CD4-positive, CD25-positive, alpha-beta regulatory T cell (primary cell): ENCODE measurements around the gene PAXX. TPM values are rescaled to one million over a fixed set of nuclear protein-coding genes. Genes with fewer than 3 reads are reported as not detected.
A peak's percentile ranks its signal among the peaks of the same experiment; 100 is the strongest.

Source experiments
- ATAC-seq, 2 donors: fragments of 150-1000 bp; cut with Tn5 transposase; one replicate each; pipeline ENCODE4 v1.10.0; 2021; ENCODE audit warnings: low read depth in 2 of 2, moderate number of reproducible peaks in 2 of 2, moderate library complexity in 1 of 2
- DNase-seq, 3 donors: peaks; one replicate each; pipeline versions ENCODE4 v3.0.0 to v3.0.0-alpha.2; 2012 to 2022; ENCODE audit warnings: mixed read lengths in 1 of 3
- H3K27ac ChIP-seq: one replicate; pipeline ENCODE4 v1.7.0; 2013; ENCODE audit warnings: mild to moderate bottlenecking, low read length; ENCODE audit not compliant: insufficient read depth, poor library complexity, severe bottlenecking
- H3K27me3 ChIP-seq: one replicate; pipeline ENCODE4 v1.7.0; 2013; ENCODE audit warnings: low read length; ENCODE audit not compliant: control insufficient read depth, insufficient read depth
- H3K36me3 ChIP-seq: one replicate; pipeline ENCODE4 v1.7.0; 2013; ENCODE audit warnings: mild to moderate bottlenecking, low read length, moderate library complexity; ENCODE audit not compliant: control insufficient read depth, insufficient read depth
- H3K4me1 ChIP-seq: 2 replicates; pipeline ENCODE4 v1.7.0; 2013; ENCODE audit warnings: mild to moderate bottlenecking, low read length; ENCODE audit not compliant: insufficient read depth, control insufficient read depth, poor library complexity, severe bottlenecking
- H3K4me3 ChIP-seq: one replicate; pipeline ENCODE4 v1.7.0; 2013; ENCODE audit warnings: low read depth, mild to moderate bottlenecking, low read length, moderate library complexity
- H3K9me3 ChIP-seq, 2 experiments: 1 replicate in 1 of 2; 2 replicates in 1 of 2; pipeline ENCODE4 v1.7.0; 2013; ENCODE audit warnings: low read length in 2 of 2, mild to moderate bottlenecking in 1 of 2, moderate library complexity in 1 of 2; ENCODE audit not compliant: control insufficient read depth in 2 of 2
- H3K27ac Mint-ChIP-seq, 3 donors: one replicate each; pipeline ENCODE4 v1.8.0; 2020 to 2022; ENCODE audit warnings: mild to moderate bottlenecking in 3 of 3, mixed read lengths in 3 of 3, moderate library complexity in 2 of 3
- H3K27me3 Mint-ChIP-seq: one replicate; pipeline ENCODE4 v1.8.0; 2022; ENCODE audit warnings: mild to moderate bottlenecking, mixed read lengths
- H3K36me3 Mint-ChIP-seq: one replicate; pipeline ENCODE4 v1.8.0; 2020; ENCODE audit warnings: mixed read lengths
- H3K4me1 Mint-ChIP-seq, 4 donors: one replicate each; pipeline ENCODE4 v1.8.0; 2020 to 2022; ENCODE audit warnings: mixed read lengths in 4 of 4, mild to moderate bottlenecking in 1 of 4
- H3K4me3 Mint-ChIP-seq, 4 donors: one replicate each; pipeline ENCODE4 v1.8.0; 2020 to 2022; ENCODE audit warnings: mild to moderate bottlenecking in 4 of 4, mixed read lengths in 4 of 4, moderate library complexity in 3 of 4
- H3K9me3 Mint-ChIP-seq, 7 donors: one replicate each; pipeline ENCODE4 v1.8.0; 2020 to 2022; ENCODE audit warnings: mixed read lengths in 7 of 7, mild to moderate bottlenecking in 3 of 7, moderate library complexity in 2 of 7
- polyA plus RNA-seq, 4 donors: library from polyadenylated mRNA; unstranded; fragments of 300-500 nt; fragmentation: Illumina TruSeq; gene quantifications; one replicate each; pipeline ENCODE4 v1.2.3, GENCODE V29; 2021
- total RNA-seq: library from RNA; stranded (reverse); gene quantifications from one replicate; pipeline ENCODE4 v1.2.3, GENCODE V29; 2022

Gene PAXX
- total and polyA plus RNA-seq, 5 donors from 2014 or later, result 46.7 to 83.3 (median 66.4) TPM

DNA sequence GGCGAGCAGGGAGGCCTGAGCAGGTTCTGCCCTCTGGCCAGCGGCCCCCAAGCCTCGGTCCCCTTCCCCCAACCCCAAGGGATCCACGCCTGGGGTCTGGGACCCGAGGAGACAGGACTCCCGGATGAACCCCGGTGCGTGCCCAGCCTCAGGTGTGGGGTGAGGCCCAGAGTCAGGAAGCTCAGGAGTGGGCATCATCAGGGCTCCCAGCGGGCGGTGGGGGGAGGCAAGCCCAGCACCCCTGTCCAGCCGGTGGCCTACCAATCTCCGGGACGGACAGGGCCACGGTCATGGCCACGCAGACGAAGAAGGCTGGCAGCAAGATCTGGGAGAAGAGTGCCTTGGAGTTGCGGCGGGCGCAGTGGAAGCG lies 21.3 kb downstream of the PAXX start:
- ATAC-seq (no peak), DNase-seq (no peak)
- H3K27me3 Mint-ChIP-seq, result no peaks in the 10 kb centered on the region
- H3K4me3 Mint-ChIP-seq, result no peak overlapping the region
- peaks cover 0 to 2% (median 0%) of the 10 kb centered on the region in 7 donors for H3K9me3 Mint-ChIP-seq
- Histone ChIP-seq H3K27ac (no peak overlapping the region), H3K27me3 (no peaks in the 10 kb centered on the region), H3K4me1 (no peaks in the 10 kb centered on the region), H3K36me3 (peaks cover 11% of the 10 kb centered on the region), H3K9me3 (no peaks in the 10 kb centered on the region), H3K4me3 (no peak overlapping the region)
- peaks cover 4% of the 10 kb centered on the region for H3K36me3 Mint-ChIP-seq
- no peak overlapping the region for H3K27ac Mint-ChIP-seq
- H3K4me1 Mint-ChIP-seq, result peaks cover 0 to under 1% (median 0%) of the 10 kb centered on the region in 4 donors

GRCh38 chr9:137014166-137014565 lies 21.9 kb downstream of the PAXX start:
- Mint-ChIP-seq H3K27me3 (no peaks in the 10 kb centered on the region), H3K4me1 (peaks cover 0 to 2% (median 0%) of the 10 kb centered on the region in 4 donors), H3K27ac (no peak overlapping the region), H3K36me3 (peaks cover 4% of the 10 kb centered on the region), H3K9me3 (peaks cover 0 to 2% (median 0%) of the 10 kb centered on the region in 7 donors), H3K4me3 (no peak overlapping the region)
- peaks cover 11% of the 10 kb centered on the region for H3K36me3 ChIP-seq
- ATAC-seq, result no peak
- no peaks in the 10 kb centered on the region for H3K9me3 ChIP-seq
- no peak overlapping the region for H3K4me3 ChIP-seq
- no peaks in the 10 kb centered on the region for H3K4me1 ChIP-seq
- H3K27ac ChIP-seq, result no peak overlapping the region
- DNase-seq, result no peak
- no peaks in the 10 kb centered on the region for H3K27me3 ChIP-seq

GRCh38 chr9:137014776-137015539 lies 22.7 kb downstream of the PAXX start:
- H3K36me3 Mint-ChIP-seq, result peaks cover 4% of the 10 kb centered on the region
- no peaks in the 10 kb centered on the region for H3K27me3 ChIP-seq
- H3K27ac Mint-ChIP-seq, result no peak overlapping the region
- no peak overlapping the region for H3K4me3 ChIP-seq
- no peaks in the 10 kb centered on the region for H3K27me3 Mint-ChIP-seq
- DNase-seq, result no peak
- peaks cover 0 to 5% (median 0%) of the 10 kb centered on the region in 4 donors for H3K4me1 Mint-ChIP-seq
- H3K9me3 ChIP-seq, result no peaks in the 10 kb centered on the region
- H3K36me3 ChIP-seq, result peaks cover 11% of the 10 kb centered on the region
- no peaks in the 10 kb centered on the region for H3K4me1 ChIP-seq
- H3K4me3 Mint-ChIP-seq, result no peak overlapping the region
- no peak overlapping the region for H3K27ac ChIP-seq
- H3K9me3 Mint-ChIP-seq, result peaks cover 0 to 2% (median 0%) of the 10 kb centered on the region in 7 donors
- ATAC-seq, result no peak

- Mint-ChIP-seq H3K27me3 (no peaks in the 10 kb centered on the region), H3K4me3 (no peak overlapping the region), H3K27ac (no peak overlapping the region), H3K4me1 (peaks cover 0 to 5% (median 0%) of the 10 kb centered on the region in 4 donors), H3K36me3 (peaks cover 4% of the 10 kb centered on the region), H3K9me3 (peaks cover 0 to 2% (median 0%) of the 10 kb centered on the region in 7 donors)
- Histone ChIP-seq H3K27me3 (no peaks in the 10 kb centered on the region), H3K4me1 (no peaks in the 10 kb centered on the region), H3K4me3 (no peak overlapping the region), H3K27ac (no peak overlapping the region), H3K36me3 (peaks cover 11% of the 10 kb centered on the region), H3K9me3 (no peaks in the 10 kb centered on the region)
- DNase-seq (no peak), ATAC-seq (no peak)
Measured at GRCh38 chr9:137015540-137015930, 23.3 kb downstream of the PAXX start.

- Histone ChIP-seq H3K27me3 (no peaks in the 10 kb centered on the region), H3K9me3 (no peaks in the 10 kb centered on the region), H3K36me3 (peaks cover 11% of the 10 kb centered on the region), H3K4me3 (no peak overlapping the region), H3K27ac (no peak overlapping the region), H3K4me1 (no peaks in the 10 kb centered on the region)
- Mint-ChIP-seq H3K9me3 (peaks cover 0 to 2% (median 0%) of the 10 kb centered on the region in 7 donors), H3K27me3 (no peaks in the 10 kb centered on the region), H3K4me3 (no peak overlapping the region), H3K27ac (no peak overlapping the region), H3K4me1 (peaks cover 0 to 5% (median 0%) of the 10 kb centered on the region in 4 donors), H3K36me3 (peaks cover 4% of the 10 kb centered on the region)
- no peak for ATAC-seq
- DNase-seq, result no peak
Measured at GRCh38 chr9:137015976-137016375, 23.8 kb downstream of the PAXX start.

DNA sequence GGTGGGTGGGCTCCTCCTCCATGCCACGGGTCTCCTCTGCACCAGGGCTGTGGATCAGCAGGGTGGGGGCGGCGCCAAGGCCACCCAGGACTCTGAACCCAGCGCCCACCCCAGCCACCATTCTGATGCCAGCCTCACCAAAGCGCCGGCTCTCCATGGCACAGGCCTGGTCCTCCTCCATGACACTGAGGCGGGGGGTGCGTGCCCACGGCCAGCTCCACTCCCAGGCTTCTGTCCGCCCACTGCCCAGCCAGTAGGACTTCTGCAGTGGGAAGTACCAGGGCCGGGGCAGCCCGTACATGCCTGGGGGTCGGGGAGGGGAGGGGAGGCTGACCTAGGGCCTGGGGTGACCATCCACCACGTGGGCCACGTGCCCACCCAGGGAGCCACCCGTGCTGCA lies 24.2 kb downstream of the PAXX start:
- Mint-ChIP-seq H3K36me3 (peaks cover 4% of the 10 kb centered on the region), H3K9me3 (peaks cover 0 to 2% (median 0%) of the 10 kb centered on the region in 7 donors), H3K27ac (no peak overlapping the region), H3K27me3 (no peaks in the 10 kb centered on the region), H3K4me3 (no peak overlapping the region), H3K4me1 (peaks cover 0 to 5% (median 0%) of the 10 kb centered on the region in 4 donors)
- H3K4me3 ChIP-seq, result no peak overlapping the region
- H3K4me1 ChIP-seq, result no peaks in the 10 kb centered on the region
- H3K36me3 ChIP-seq, result peaks cover 11% of the 10 kb centered on the region
- H3K27ac ChIP-seq, result no peak overlapping the region
- H3K27me3 ChIP-seq, result no peaks in the 10 kb centered on the region
- H3K9me3 ChIP-seq, result no peaks in the 10 kb centered on the region
- DNase-seq (no peak), ATAC-seq (no peak)

DNA sequence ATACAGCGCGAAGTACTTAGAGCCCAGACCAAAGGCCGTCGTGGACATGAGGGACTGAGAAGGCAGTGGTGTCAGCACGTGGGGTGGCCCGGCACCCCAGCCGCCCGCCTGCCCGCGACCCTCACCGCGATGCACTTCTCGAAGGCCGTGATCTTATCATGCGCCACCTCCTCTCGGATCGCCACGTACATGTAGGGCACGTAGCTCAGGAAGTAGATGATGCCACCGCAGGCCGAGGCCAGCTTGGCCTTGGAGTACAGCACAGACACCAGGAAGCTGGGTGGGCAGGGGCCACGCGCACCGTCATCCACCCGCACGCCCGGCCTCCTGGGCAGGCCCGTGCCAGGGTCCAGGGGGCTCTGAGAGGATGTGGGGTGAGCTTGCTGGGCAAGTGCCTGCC lies 24.8 kb downstream of the PAXX start:
- DNase-seq, result no peak
- Mint-ChIP-seq H3K9me3 (peaks cover 0 to 2% (median 0%) of the 10 kb centered on the region in 7 donors), H3K27ac (no peak overlapping the region), H3K36me3 (peaks cover 4% of the 10 kb centered on the region), H3K4me1 (peaks cover 0 to 6% (median 0%) of the 10 kb centered on the region in 4 donors), H3K27me3 (no peaks in the 10 kb centered on the region), H3K4me3 (peak overlapping the region in 1 of 4 donors; percentile 4)
- Histone ChIP-seq H3K9me3 (no peaks in the 10 kb centered on the region), H3K4me3 (no peak overlapping the region), H3K27me3 (no peaks in the 10 kb centered on the region), H3K36me3 (peaks cover 11% of the 10 kb centered on the region), H3K27ac (no peak overlapping the region), H3K4me1 (no peaks in the 10 kb centered on the region)
- no peak for ATAC-seq
